HL-60/S4 treated with phorbol 12-myristate 13-acetate at 8.2 ng/mL for 4 days and 3 days (cell line): ENCODE measurements around the gene SULT1A2.
"Not testable (repeated sequence)": the region's sequence is repeated elsewhere in the genome, so short reads cannot be mapped to it uniquely, and the experiment has no call there.

Source experiments
- in situ Hi-C: fragments of 300-500 bp; cut with MboI; formaldehyde crosslinking; loops from 2 replicates; pipeline ENCODE4 v1.15.0; 2022; ENCODE audit warnings: low sequenced_read_pairs

SULT1A2 gene

DNA sequence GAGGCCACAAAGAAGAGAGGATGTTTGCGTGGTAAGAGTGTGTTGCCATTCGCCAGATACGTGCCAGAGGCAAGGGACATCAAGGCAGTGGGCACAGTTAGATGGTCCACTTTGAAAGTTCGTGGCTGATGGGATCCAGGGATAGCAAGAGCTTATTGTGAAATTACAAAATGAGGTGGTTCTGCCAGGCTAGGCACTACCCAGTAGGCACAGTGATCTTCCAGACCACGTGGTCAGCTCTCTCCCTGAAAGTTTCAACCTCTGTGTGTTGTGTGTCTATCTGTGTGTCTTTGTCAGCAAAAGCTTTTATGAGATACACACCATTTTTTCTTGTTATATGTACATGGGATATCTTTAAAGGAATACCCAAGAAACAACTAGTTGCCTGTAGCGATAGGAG, 33.6 kb downstream of the SULT1A2 start:
- in situ Hi-C loops = no loop called here

DNA sequence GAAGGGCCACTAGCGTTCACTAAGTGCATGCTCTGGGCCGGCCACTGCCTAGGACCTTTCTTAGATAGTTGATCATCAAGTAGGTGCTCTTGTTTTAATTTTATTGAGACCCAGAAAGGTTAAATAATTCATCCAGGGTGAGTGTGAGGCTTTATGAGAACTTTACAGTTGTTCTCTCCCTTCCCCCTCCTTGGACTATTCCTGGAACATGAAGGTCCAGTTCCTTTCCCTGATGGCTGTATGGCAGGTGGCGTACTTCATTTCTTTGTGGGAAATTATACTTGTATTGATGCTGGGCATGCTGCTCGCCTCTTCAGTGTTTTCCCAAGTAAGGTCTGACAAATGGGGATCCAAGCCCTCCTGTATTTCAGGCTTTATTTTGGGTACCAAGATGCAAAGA, 34.7 kb downstream of the SULT1A2 start:
- in situ Hi-C loops = no loop called here

- in situ Hi-C loops = no loop called here
These were observed 35.2 kb downstream of the SULT1A2 start for GRCh38 chr16:28561557-28562187.

GRCh38 chr16:28558456-28558855, 38.4 kb downstream of the SULT1A2 start:
- in situ Hi-C loops = no loop called here

- in situ Hi-C loops = no loop called here
These were observed 39.9 kb downstream of the SULT1A2 start for GRCh38 chr16:28556914-28557320.

DNA sequence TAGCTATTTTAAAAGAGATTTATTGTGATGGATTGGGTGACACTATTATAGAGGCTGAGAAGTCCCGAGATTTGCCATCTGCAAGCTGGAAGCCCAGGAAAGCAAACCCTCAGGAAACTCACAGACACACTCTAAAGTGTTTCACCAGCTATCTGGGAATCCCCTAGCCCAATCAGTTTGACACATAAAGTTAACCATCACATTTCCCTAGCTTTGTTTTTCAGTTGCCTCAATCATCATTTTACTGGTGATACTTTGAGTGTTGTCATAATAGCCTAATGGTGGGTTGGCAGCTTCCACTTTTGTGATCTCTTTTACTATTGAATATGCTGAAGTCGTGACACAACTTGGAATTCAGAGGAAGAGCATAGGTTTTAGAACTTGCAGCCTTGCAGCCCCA, 41.3 kb downstream of the SULT1A2 start:
- in situ Hi-C loops = no loop called here

DNA sequence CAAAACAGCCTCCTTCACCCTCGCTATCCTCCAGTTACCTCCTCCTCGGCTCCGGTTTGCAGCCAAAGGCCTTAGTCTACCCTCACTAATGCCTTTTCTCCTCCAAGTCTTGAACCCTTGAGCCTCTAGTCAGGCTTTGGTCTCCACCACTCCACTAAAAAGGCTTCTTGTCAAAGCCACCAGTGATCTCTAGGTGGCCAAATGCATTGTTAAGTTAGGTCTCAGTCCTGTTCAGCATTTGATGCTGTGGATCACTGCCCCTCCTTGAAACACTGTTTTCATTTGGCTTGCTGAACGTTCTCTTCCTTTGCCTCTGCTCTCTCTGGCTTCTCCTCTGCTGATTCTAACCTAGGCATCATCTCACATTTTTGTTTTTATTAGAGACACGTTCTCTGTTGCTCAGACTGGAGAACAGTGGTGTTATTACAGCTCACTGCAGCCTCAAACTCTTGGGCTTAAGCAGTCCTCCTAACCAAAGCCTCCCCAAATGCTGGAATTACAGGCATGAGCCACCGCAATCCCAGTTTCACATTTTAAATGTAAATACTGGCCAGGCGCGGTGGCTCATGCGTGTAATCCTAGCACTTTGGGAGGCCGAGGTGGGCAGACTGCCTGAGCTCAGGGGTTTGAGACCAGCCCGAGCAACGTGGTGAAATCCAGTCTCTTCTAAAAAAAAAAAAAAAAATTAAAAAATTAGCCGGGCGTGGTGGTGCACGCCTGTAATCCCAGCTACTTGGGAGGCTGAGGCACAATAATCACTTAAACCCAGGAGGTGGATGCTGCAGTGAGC, 42.0 kb downstream of the SULT1A2 start:
- in situ Hi-C loops = no loop called here

DNA sequence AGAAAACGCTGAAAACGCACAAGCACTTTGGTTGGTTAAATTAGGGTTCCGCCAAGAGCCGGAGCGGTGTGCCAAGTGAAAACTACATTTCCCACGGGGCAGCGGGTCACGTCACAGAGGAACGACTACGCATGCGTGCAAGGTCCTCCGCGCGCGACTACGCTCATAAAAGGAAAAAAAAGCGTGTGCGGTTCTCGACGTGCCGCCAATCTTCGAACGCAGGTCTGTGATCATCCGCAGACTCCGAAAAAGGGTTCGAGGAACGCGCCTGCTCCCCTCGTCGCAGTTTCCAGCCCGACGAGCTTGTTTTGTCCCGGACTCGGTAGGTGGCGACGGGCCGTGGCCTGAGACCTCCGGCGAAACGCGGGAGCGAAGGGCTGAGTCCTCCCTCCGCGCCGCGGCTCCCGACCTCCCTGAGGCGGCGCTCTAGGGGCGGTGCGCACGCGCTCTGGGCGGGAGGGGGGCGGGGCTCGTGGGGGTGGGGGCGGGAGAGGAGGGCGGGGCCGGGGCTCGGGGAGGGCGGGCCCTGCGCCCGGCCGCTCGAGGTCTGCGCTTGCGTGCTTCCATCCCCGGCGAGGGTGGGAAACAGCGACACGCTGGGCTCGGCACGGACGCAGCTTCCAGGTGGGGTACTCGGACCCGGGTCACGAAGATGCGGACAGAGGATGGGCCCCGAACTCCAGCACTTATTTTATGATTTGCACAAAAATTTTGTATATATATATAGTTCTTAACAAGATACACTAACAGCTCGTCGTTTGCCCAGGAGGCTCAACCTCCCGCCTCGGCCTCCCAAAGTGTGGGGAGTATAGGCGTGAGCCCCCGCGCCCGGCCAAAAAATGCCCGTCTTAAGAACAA, 42.8 kb downstream of the SULT1A2 start, which contains the start of gene SGF29:
TSS of gene SGF29 (plus strand) at position 145 of the 858 bp plus-strand sequence. CDS start 27,150 bp downstream, outside the sequence.
- in situ Hi-C loops = no loop called here

GRCh38 chr16:28549301-28549899, 47.5 kb downstream of the SULT1A2 start:
- in situ Hi-C loops = no loop called here

DNA sequence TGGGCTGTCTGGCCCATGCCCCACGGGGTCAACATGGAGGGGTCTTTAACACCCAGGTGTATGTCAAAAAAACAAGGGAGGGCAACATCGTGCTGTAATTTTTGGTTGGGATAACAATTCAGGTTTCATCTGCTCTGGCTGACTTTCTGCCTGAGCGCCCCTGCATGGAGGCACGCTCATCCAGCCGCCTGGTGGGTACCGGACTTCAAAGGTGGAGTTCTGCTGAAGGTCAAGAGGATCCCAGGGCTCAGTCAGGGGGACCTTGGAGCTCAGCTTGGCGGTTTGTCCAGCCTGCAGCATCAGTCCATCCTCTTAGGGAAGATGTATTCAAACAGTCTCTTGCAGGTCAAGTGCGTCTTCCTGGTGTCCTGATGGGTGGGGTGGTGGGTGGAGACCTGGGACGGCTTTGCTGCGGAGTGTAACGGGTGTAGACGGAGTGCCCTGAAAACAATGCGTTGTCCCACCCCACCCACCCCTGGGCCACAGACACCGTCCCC, 48.5 kb downstream of the SULT1A2 start:
- in situ Hi-C loops = no loop called here

DNA sequence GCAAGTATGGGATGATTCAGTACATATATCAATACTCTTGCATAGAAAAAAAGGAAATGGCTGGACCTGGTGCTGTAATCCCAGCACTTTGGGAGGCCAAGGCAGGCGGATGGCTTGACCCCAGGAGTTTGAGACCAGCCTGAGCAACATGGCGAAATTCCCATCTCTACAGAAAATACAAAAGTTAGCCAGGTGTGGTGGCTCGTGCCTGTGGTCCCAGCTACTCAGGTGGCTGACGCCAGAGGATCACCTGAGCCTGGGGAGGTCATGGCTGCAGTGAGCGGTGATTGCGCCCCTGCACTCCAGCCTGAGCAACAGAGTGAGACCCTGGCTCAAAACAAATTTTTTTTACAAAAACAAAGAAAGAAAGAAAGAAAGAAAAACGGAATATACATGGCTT, 50.2 kb downstream of the SULT1A2 start:
- in situ Hi-C loops = no loop called here

DNA sequence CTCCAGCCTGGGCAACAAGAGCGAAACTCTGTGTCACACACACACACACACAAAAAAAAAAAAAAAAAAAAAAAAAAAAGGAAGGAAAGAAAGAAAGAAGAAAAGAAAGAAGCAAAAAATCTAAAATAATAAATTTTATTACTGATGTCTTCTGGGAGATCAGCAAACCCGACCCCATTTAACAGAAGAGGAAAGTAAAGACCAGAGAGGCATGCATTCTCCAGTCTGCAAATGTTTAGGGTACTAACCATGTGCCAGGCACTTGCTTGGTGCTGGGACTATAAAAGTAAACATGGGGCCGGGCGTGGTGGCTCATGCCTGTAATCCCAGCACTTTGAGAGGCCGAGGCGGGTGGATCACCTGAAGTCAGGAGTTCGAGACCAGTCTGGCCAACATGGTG, 50.9 kb downstream of the SULT1A2 start:
- in situ Hi-C loops = not testable (repeated sequence)

DNA sequence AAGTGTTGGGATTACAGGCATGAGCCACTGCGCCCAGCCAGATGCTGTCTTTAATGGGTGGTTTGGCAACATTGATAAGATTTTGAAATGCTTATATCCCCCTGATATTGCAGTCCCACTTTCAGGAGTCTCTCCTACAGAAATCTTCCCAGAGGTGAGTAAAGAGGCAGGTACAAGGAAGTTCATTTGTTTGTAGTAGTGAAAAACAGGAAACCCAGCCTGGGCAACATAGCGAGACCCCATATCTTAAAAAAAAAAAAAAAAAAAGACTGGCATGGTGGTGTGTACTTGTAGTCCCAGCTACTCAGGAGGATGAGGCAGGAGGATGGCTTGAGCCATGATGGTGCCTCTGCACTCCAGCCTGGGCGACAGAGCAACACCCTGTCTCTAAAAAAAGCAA, 51.9 kb downstream of the SULT1A2 start:
- in situ Hi-C loops = no loop called here

DNA sequence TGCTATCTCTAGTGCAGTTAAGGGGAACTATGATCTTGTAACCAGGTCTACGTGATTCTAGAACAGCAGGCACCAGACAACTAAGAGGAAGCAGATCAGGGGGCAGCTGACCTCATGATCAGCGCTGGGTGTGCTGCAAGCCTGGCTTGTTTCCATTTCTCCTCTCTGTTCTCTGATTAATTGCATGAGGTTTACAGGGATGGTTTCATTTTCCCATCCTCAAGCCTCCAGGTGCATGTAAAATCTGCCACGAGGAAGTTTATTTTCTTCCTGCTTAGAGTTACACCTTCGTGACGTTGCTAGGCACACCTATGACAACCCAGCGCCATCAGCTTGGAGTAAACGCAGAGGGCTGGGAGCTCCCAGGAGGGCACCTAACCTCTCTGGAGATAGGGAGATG, 53.8 kb downstream of the SULT1A2 start:
- in situ Hi-C loops = no loop called here

- in situ Hi-C loops = no loop called here
These were observed 54.2 kb downstream of the SULT1A2 start for GRCh38 chr16:28542646-28543045.
